GM23338 (cell line): ENCODE results near the gene C8G. TPM values are rescaled to one million over a fixed set of nuclear protein-coding genes. Genes with fewer than 3 reads are reported as not detected.
A peak's percentile ranks its signal among the peaks of the same experiment; 100 is the strongest.

ENCODE experiments used
- ATAC-seq: fragments of 200-7000 bp; cut with Tn5 transposase; 3 replicates; pipeline ENCODE4 v1.9.1; 2020
- DNase-seq: peaks from one replicate; pipeline ENCODE4 v3.0.0-alpha.2; 2015; ENCODE audit warnings: low spot score
- H2AFZ ChIP-seq: fragments of 200-600 bp; sonication (generic); 2 replicates; pipeline ENCODE4 v1.8.0; 2016; ENCODE audit warnings: antibody characterized with exemption, mild to moderate bottlenecking, moderate library complexity
- H3F3A ChIP-seq: fragments of 200-600 bp; sonication (generic); replicated peaks from 2 replicates; pipeline ENCODE4 v1.8.0; 2017; ENCODE audit warnings: antibody characterized with exemption, mixed run types, low read depth
- H3K27ac ChIP-seq: fragments of 200-600 bp; sonication (generic); 2 replicates; pipeline ENCODE4 v1.6.1; 2016; ENCODE audit warnings: low read depth
- H3K27me3 ChIP-seq: fragments of 200-600 bp; sonication (generic); 2 replicates; pipeline ENCODE4 v1.8.0; 2016; ENCODE audit warnings: mild to moderate bottlenecking, mixed run types, moderate library complexity; ENCODE audit not compliant: insufficient read depth
- H3K36me3 ChIP-seq: fragments of 200-600 bp; sonication (generic); 2 replicates; pipeline ENCODE4 v1.8.0; 2016; ENCODE audit warnings: mild to moderate bottlenecking; ENCODE audit not compliant: insufficient read depth
- H3K4me1 ChIP-seq: fragments of 200-600 bp; sonication (generic); 2 replicates; pipeline ENCODE4 v1.8.0; 2016; ENCODE audit warnings: mild to moderate bottlenecking, moderate library complexity; ENCODE audit not compliant: insufficient read depth
- H3K4me2 ChIP-seq: fragments of 200-600 bp; sonication (generic); 2 replicates; pipeline ENCODE4 v1.7.1; 2017; ENCODE audit warnings: mixed run types
- H3K4me3 ChIP-seq: fragments of 200-600 bp; sonication (generic); 2 replicates; pipeline ENCODE4 v1.6.1; 2016; ENCODE audit warnings: mixed run types
- H3K79me2 ChIP-seq: fragments of 200-600 bp; sonication (generic); replicated peaks from 2 replicates; pipeline ENCODE4 v1.8.0; 2017; ENCODE audit warnings: mild to moderate bottlenecking; ENCODE audit not compliant: insufficient read depth
- H3K9me2 ChIP-seq: fragments of 200-600 bp; sonication (generic); 2 replicates; pipeline ENCODE4 v1.8.0; 2017; ENCODE audit not compliant: insufficient read depth
- H4K20me1 ChIP-seq: fragments of 200-600 bp; sonication (generic); replicated peaks from 2 replicates; pipeline ENCODE4 v1.8.0; 2017; ENCODE audit warnings: mild to moderate bottlenecking; ENCODE audit not compliant: insufficient read depth
- H3K27ac Mint-ChIP-seq: 2 replicates; pipeline ENCODE4 v1.8.0; 2020; ENCODE audit warnings: inconsistent platforms, mild to moderate bottlenecking, moderate library complexity, mixed read lengths
- H3K27me3 Mint-ChIP-seq: 3 replicates; pipeline ENCODE4 v1.8.0; 2022; ENCODE audit warnings: low read depth, mild to moderate bottlenecking, moderate library complexity, mixed read lengths, inconsistent platforms; ENCODE audit not compliant: insufficient read depth, poor library complexity
- H3K36me3 Mint-ChIP-seq: 3 replicates; pipeline ENCODE4 v1.8.0; 2021; ENCODE audit warnings: low read depth, mild to moderate bottlenecking, inconsistent platforms, moderate library complexity, mixed read lengths
- H3K4me1 Mint-ChIP-seq: 3 replicates; pipeline ENCODE4 v1.8.0; 2020; ENCODE audit warnings: mild to moderate bottlenecking, inconsistent platforms, mixed read lengths
- H3K4me3 Mint-ChIP-seq: 3 replicates; pipeline ENCODE4 v1.8.0; 2021; ENCODE audit warnings: moderate library complexity, mild to moderate bottlenecking, inconsistent platforms, mixed read lengths
- H3K9me3 Mint-ChIP-seq: 3 replicates; pipeline ENCODE4 v1.8.0; 2020; ENCODE audit warnings: moderate library complexity, mild to moderate bottlenecking, inconsistent platforms, mixed read lengths
- CREB1 ChIP-seq: fragments of 250-450 bp; sonication (Bioruptor Pico); IDR thresholded peaks from 2 replicates; pipeline ENCODE4 v1.5.0; 2020; ENCODE audit warnings: low read depth, mild to moderate bottlenecking, moderate library complexity
- ETS1 ChIP-seq: IDR thresholded peaks from 2 replicates; pipeline ENCODE4 v1.6.1; 2016; ENCODE audit warnings: antibody characterized with exemption
- EZH2 ChIP-seq: fragments of 200-600 bp; sonication (generic); IDR thresholded peaks from one replicate; pipeline ENCODE4 v1.8.0; 2017; ENCODE audit warnings: antibody characterized with exemption, mild to moderate bottlenecking, low read depth; ENCODE audit not compliant: unreplicated experiment
- EZH2phosphoT487 ChIP-seq: fragments of 200-600 bp; sonication (generic); IDR thresholded peaks from one replicate; pipeline ENCODE4 v1.8.1; 2018; ENCODE audit warnings: antibody characterized with exemption; ENCODE audit not compliant: unreplicated experiment
- JUNB ChIP-seq: IDR thresholded peaks from one replicate; pipeline ENCODE4 v1.6.1; 2016; ENCODE audit warnings: antibody characterized with exemption; ENCODE audit not compliant: unreplicated experiment
- NANOG ChIP-seq: IDR thresholded peaks from 2 replicates; pipeline ENCODE4 v1.6.1; 2016; ENCODE audit warnings: antibody characterized with exemption, borderline replicate concordance
- POLR2AphosphoS5 ChIP-seq: IDR thresholded peaks from 2 replicates; pipeline ENCODE4 v1.6.1; 2016; ENCODE audit warnings: antibody characterized with exemption, low read depth
- STAT1 ChIP-seq: IDR thresholded peaks from one replicate; pipeline ENCODE4 v1.6.1; 2016; ENCODE audit warnings: antibody characterized with exemption; ENCODE audit not compliant: unreplicated experiment
- ZNF114 ChIP-seq: fragments of 250-450 bp; sonication (Bioruptor Pico); IDR thresholded peaks from 2 replicates; pipeline ENCODE4 v1.5.0; 2020; ENCODE audit warnings: mild to moderate bottlenecking, moderate library complexity
- ZNF331 ChIP-seq: fragments of 250-450 bp; sonication (Bioruptor Pico); IDR thresholded peaks from 2 replicates; pipeline ENCODE4 v1.5.0; 2020; ENCODE audit warnings: low read depth, mild to moderate bottlenecking, moderate library complexity
- polyA plus RNA-seq: library from polyadenylated mRNA; unstranded; fragments of >200 nt; fragmentation: Nextera tagmentation; extraction: Ambion mirVana; gene quantifications from 2 replicates; pipeline ENCODE4 v1.2.1, GENCODE V29; 2016
- total RNA-seq: library from RNA; depleted of rRNA; stranded (reverse); fragments of >200 nt; shearing (Covaris generic); gene quantifications from 2 replicates; pipeline ENCODE4 v1.2.3, GENCODE V29; 2014
- TF ChIP-seq, protein P1 (sequence below): fragments of 250-450 bp; sonication (Bioruptor Pico); IDR thresholded peaks from 2 replicates; pipeline ENCODE4 v1.5.0; 2020; ENCODE audit warnings: mild to moderate bottlenecking, moderate library complexity

C8G gene
- total and polyA plus RNA-seq, 2 experiments from 2014 or later: not detected

DNA sequence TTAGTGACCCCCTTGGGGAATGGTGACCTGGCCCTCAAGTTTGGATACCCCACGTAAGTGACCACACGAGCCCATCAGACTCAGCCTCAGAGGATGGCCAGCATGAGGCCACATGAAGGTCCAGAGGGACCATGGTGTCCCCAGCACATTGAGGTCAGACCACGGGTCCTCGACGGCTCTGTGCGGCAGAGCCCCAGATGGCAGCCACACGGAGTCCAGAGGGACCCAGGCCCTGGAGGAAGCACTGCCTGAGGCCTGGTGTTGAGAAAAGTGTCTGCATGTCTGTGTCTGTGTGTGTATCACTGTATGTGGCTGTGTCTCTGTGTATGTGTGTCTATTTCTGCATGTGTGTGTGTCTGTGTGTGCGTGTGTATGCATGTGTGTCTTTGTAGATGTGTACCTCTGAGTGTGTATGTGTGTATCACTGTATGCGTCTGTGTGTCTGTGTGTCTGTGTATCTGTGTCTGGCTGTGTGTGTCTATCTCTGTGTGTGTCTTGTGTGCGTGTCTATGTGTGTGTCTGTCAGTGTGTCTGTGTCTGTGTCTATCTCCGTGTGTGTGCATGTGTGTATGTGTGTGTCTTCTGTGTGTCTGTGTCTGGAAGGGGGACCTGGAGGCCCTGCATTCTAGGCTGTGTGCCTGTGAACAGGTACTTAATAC is 38.7 kb downstream of the C8G start:
- H3K9me2 ChIP-seq: no peaks in the 10 kb centered on the region
- Mint-ChIP-seq H3K9me3 (no peaks in the 10 kb centered on the region), H3K4me1 (no peaks in the 10 kb centered on the region; the same call in 2 of the 3 replicates), H3K27ac (no peak overlapping the region), H3K4me3 (0 out of 3 replicates have a peak overlapping the region, but pooled peaks have one; percentile 2), H3K36me3 (no peaks in the 10 kb centered on the region; the same call in 2 of the 3 replicates), H3K27me3 (peaks cover 22% of the 10 kb centered on the region)
- TF ChIP-seq EZH2phosphoT487: no peak
- peaks cover 39% of the 10 kb centered on the region for H3K27me3 ChIP-seq
- H3K4me2 ChIP-seq: no peak overlapping the region
- H3K4me1 ChIP-seq: peaks cover 3% of the 10 kb centered on the region; the same call in 1 of the 2 replicates
- ATAC-seq: no peak
- no peak overlapping the region for H3K27ac ChIP-seq
- no peaks in the 10 kb centered on the region for H4K20me1 ChIP-seq
- no peaks in the 10 kb centered on the region for H3K79me2 ChIP-seq
- no peak overlapping the region for H2AFZ ChIP-seq
- no peak overlapping the region for H3K4me3 ChIP-seq
- no peaks in the 10 kb centered on the region for H3F3A ChIP-seq
- DNase-seq: no peak
- no peaks in the 10 kb centered on the region for H3K36me3 ChIP-seq

DNA sequence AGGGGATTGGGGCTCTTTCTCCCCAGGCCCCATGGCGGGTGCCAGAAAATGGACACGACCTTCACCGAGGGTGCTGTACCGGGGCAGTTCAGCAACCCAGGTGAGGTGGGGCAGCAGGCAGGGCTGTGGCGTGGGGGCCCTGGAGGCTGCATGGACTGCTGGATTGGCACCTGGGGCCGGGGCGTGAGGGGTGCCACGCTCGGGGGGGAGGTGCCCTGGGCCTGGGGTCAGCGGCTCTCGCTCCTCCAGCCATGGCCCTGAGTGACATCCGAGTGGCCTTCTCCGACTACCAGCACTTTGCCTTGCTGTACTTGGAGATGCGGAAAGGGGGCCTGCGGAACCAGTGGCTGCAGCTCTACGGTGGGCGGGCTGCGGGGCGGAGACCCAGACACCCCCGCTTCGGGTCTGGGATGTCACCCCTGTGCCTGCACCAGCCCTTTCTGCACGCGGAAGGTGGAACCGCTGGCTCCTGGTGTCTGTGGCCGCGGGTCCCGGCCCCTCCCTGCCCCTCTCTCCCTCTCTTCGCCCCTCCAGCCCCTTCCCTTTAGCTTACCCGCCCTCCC is 39.5 kb downstream of the C8G start:
- Mint-ChIP-seq H3K9me3 (no peaks in the 10 kb centered on the region), H3K4me3 (peak overlapping the region; percentile 46; the same call in 2 of the 3 replicates), H3K4me1 (no peaks in the 10 kb centered on the region; the same call in 2 of the 3 replicates), H3K27ac (no peak overlapping the region), H3K27me3 (peaks cover 22% of the 10 kb centered on the region), H3K36me3 (no peaks in the 10 kb centered on the region; the same call in 2 of the 3 replicates)
- peak overlapping the region; percentile 93 for H3K4me2 ChIP-seq
- no peaks in the 10 kb centered on the region for H4K20me1 ChIP-seq
- no peak overlapping the region for H3K27ac ChIP-seq
- H3K79me2 ChIP-seq: no peaks in the 10 kb centered on the region
- TF ChIP-seq ETS1 (no peak), NANOG (no peak), STAT1 (no peak), ZNF331 (CRISPR knock-in tag) (no peak), ZNF114 (CRISPR knock-in tag) (no peak), EZH2phosphoT487 (no peak), EZH2 (no peak), POLR2AphosphoS5 (no peak), JUNB (no peak), CREB1 (CRISPR knock-in tag) (no peak)
- TF ChIP-seq, protein P1, sequence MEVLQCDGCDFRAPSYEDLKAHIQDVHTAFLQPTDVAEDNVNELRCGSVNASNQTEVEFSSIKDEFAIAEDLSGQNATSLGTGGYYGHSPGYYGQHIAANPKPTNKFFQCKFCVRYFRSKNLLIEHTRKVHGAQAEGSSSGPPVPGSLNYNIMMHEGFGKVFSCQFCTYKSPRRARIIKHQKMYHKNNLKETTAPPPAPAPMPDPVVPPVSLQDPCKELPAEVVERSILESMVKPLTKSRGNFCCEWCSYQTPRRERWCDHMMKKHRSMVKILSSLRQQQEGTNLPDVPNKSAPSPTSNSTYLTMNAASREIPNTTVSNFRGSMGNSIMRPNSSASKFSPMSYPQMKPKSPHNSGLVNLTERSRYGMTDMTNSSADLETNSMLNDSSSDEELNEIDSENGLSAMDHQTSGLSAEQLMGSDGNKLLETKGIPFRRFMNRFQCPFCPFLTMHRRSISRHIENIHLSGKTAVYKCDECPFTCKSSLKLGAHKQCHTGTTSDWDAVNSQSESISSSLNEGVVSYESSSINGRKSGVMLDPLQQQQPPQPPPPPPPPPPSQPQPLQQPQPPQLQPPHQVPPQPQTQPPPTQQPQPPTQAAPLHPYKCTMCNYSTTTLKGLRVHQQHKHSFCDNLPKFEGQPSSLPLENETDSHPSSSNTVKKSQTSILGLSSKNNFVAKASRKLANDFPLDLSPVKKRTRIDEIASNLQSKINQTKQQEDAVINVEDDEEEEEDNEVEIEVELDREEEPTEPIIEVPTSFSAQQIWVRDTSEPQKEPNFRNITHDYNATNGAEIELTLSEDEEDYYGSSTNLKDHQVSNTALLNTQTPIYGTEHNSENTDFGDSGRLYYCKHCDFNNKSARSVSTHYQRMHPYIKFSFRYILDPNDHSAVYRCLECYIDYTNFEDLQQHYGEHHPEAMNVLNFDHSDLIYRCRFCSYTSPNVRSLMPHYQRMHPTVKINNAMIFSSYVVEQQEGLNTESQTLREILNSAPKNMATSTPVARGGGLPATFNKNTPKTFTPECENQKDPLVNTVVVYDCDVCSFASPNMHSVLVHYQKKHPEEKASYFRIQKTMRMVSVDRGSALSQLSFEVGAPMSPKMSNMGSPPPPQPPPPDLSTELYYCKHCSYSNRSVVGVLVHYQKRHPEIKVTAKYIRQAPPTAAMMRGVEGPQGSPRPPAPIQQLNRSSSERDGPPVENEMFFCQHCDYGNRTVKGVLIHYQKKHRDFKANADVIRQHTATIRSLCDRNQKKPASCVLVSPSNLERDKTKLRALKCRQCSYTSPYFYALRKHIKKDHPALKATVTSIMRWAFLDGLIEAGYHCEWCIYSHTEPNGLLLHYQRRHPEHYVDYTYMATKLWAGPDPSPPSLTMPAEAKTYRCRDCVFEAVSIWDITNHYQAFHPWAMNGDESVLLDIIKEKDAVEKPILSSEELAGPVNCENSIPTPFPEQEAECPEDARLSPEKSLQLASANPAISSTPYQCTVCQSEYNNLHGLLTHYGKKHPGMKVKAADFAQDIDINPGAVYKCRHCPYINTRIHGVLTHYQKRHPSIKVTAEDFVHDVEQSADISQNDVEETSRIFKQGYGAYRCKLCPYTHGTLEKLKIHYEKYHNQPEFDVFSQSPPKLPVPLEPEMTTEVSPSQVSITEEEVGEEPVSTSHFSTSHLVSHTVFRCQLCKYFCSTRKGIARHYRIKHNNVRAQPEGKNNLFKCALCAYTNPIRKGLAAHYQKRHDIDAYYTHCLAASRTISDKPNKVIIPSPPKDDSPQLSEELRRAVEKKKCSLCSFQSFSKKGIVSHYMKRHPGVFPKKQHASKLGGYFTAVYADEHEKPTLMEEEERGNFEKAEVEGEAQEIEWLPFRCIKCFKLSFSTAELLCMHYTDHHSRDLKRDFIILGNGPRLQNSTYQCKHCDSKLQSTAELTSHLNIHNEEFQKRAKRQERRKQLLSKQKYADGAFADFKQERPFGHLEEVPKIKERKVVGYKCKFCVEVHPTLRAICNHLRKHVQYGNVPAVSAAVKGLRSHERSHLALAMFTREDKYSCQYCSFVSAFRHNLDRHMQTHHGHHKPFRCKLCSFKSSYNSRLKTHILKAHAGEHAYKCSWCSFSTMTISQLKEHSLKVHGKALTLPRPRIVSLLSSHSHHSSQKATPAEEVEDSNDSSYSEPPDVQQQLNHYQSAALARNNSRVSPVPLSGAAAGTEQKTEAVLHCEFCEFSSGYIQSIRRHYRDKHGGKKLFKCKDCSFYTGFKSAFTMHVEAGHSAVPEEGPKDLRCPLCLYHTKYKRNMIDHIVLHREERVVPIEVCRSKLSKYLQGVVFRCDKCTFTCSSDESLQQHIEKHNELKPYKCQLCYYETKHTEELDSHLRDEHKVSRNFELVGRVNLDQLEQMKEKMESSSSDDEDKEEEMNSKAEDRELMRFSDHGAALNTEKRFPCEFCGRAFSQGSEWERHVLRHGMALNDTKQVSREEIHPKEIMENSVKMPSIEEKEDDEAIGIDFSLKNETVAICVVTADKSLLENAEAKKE (CRISPR knock-in tag): no peak
- H3K4me3 ChIP-seq: peak overlapping the region; percentile 68
- H3K36me3 ChIP-seq: no peaks in the 10 kb centered on the region
- no peaks in the 10 kb centered on the region for H3K9me2 ChIP-seq
- H3F3A ChIP-seq: no peaks in the 10 kb centered on the region
- ATAC-seq (peak; percentile 42), DNase-seq (peak; percentile 59)
- H3K4me1 ChIP-seq: peaks cover 3% of the 10 kb centered on the region; the same call in 1 of the 2 replicates
- H2AFZ ChIP-seq: peak overlapping the region; percentile 94
- peaks cover 39% of the 10 kb centered on the region for H3K27me3 ChIP-seq
